Measurements from ENCODE around the gene PCDH9.

DNA sequence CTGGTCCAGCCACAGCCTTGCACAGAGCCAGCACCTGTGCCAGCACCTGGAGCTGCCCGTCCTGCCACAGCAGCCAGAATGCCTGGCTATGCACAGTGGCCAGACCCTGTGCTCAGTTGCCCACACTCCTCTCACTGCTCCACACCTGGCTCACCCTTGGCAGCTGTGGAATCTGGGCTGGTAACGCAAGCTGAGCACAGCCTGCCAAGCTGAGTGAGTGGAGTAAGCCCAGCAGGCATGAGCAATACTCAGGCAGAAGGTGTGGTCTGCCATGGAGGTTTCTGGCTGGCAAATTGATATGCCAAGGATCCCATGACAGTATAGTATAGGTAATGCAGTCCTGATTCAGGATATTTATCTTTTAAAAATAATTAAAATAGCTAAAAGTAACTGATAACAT lies 122.2 kb downstream of the PCDH9 start:
- TF ChIP-seq, protein P1, sequence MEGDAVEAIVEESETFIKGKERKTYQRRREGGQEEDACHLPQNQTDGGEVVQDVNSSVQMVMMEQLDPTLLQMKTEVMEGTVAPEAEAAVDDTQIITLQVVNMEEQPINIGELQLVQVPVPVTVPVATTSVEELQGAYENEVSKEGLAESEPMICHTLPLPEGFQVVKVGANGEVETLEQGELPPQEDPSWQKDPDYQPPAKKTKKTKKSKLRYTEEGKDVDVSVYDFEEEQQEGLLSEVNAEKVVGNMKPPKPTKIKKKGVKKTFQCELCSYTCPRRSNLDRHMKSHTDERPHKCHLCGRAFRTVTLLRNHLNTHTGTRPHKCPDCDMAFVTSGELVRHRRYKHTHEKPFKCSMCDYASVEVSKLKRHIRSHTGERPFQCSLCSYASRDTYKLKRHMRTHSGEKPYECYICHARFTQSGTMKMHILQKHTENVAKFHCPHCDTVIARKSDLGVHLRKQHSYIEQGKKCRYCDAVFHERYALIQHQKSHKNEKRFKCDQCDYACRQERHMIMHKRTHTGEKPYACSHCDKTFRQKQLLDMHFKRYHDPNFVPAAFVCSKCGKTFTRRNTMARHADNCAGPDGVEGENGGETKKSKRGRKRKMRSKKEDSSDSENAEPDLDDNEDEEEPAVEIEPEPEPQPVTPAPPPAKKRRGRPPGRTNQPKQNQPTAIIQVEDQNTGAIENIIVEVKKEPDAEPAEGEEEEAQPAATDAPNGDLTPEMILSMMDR (IDR thresholded peaks at IDR 0.05), result no peak
- TF ChIP-seq POLR2A (IDR thresholded peaks at IDR 0.05), result no peak

All from right lobe of liver (tissue), 4 donors.